Nephron (organoid): Measurements from ENCODE around the gene PABPN1L.
"Not testable (repeated sequence)": the region's sequence is repeated elsewhere in the genome, so short reads cannot be mapped to it uniquely, and the experiment has no call there.

Experiments used
- H3K27ac Mint-ChIP-seq, 3 experiments: 2 replicates each; pipeline ENCODE4 v1.8.0; 2020; ENCODE audit warnings: mixed read lengths in 3 of 3, mild to moderate bottlenecking in 2 of 3, moderate library complexity in 1 of 3
- H3K27me3 Mint-ChIP-seq: 2 replicates; pipeline ENCODE4 v1.8.0; 2021; ENCODE audit warnings: low read depth, mild to moderate bottlenecking, moderate library complexity, mixed read lengths
- H3K36me3 Mint-ChIP-seq: 2 replicates; pipeline ENCODE4 v1.8.0; 2020; ENCODE audit warnings: low read depth, mixed read lengths
- H3K4me1 Mint-ChIP-seq: 2 replicates; pipeline ENCODE4 v1.8.0; 2020; ENCODE audit warnings: mixed read lengths
- H3K4me3 Mint-ChIP-seq, 3 experiments: 2 replicates each; pipeline ENCODE4 v1.8.0; 2020; ENCODE audit warnings: mild to moderate bottlenecking in 3 of 3, mixed read lengths in 3 of 3, moderate library complexity in 2 of 3
- H3K9me3 Mint-ChIP-seq: 2 replicates; pipeline ENCODE4 v1.8.0; 2020; ENCODE audit warnings: mixed read lengths
- CTCF ChIP-seq, 3 experiments: fragments of 200-600 bp; sonication (generic); IDR thresholded peaks; one replicate each; pipeline ENCODE4 v1.5.0; 2021; ENCODE audit warnings: antibody characterized with exemption in 3 of 3; ENCODE audit not compliant: unreplicated experiment in 3 of 3

The PABPN1L gene

GRCh38 chr16:88897696-88898425, 31.4 kb upstream of the PABPN1L start:
- no peak overlapping the region for H3K4me3 Mint-ChIP-seq
- TF ChIP-seq CTCF (IDR thresholded peaks at IDR 0.05; ENCODE audit: unreplicated experiment in 3 of 3) = no peak
- peaks cover 7% of the 10 kb centered on the region for H3K4me1 Mint-ChIP-seq
- no peak overlapping the region for H3K27ac Mint-ChIP-seq
- no peaks in the 10 kb centered on the region for H3K9me3 Mint-ChIP-seq
- H3K27me3 Mint-ChIP-seq = no peaks in the 10 kb centered on the region
- no peaks in the 10 kb centered on the region for H3K36me3 Mint-ChIP-seq

- H3K4me1 Mint-ChIP-seq = peaks cover 15% of the 10 kb centered on the region
- TF ChIP-seq CTCF (IDR thresholded peaks at IDR 0.05; ENCODE audit: unreplicated experiment in 3 of 3) = no peak
- H3K4me3 Mint-ChIP-seq = peak overlapping the region in 2 of 3 experiments; percentile 54 to 76
- no peaks in the 10 kb centered on the region for H3K36me3 Mint-ChIP-seq
- H3K27me3 Mint-ChIP-seq = no peaks in the 10 kb centered on the region
- H3K9me3 Mint-ChIP-seq = no peaks in the 10 kb centered on the region
- no peak overlapping the region for H3K27ac Mint-ChIP-seq
Observed at GRCh38 chr16:88896238-88897070, 30.0 kb upstream of the PABPN1L start.

GRCh38 chr16:88895335-88895734, 28.9 kb upstream of the PABPN1L start:
- Mint-ChIP-seq H3K4me3 (peak overlapping the region in 1 of 3 experiments; percentile 61), H3K4me1 (peaks cover 15% of the 10 kb centered on the region), H3K36me3 (no peaks in the 10 kb centered on the region), H3K27me3 (no peaks in the 10 kb centered on the region), H3K27ac (no peak overlapping the region), H3K9me3 (no peaks in the 10 kb centered on the region)
- no peak for TF ChIP-seq CTCF (IDR thresholded peaks at IDR 0.05; ENCODE audit: unreplicated experiment in 3 of 3)

GRCh38 chr16:88894681-88895300, 28.3 kb upstream of the PABPN1L start:
- H3K27ac Mint-ChIP-seq = no peak overlapping the region
- TF ChIP-seq CTCF (IDR thresholded peaks at IDR 0.05; ENCODE audit: unreplicated experiment in 3 of 3) = no peak
- H3K27me3 Mint-ChIP-seq = no peaks in the 10 kb centered on the region
- H3K9me3 Mint-ChIP-seq = no peaks in the 10 kb centered on the region
- peak overlapping the region in 2 of 3 experiments; percentile 34 to 70 for H3K4me3 Mint-ChIP-seq
- H3K4me1 Mint-ChIP-seq = peaks cover 15% of the 10 kb centered on the region
- no peaks in the 10 kb centered on the region for H3K36me3 Mint-ChIP-seq

GRCh38 chr16:88894266-88894665, 27.8 kb upstream of the PABPN1L start:
- H3K9me3 Mint-ChIP-seq, H3K27ac Mint-ChIP-seq, H3K36me3 Mint-ChIP-seq, H3K27me3 Mint-ChIP-seq: not testable (repeated sequence)
- H3K4me3 Mint-ChIP-seq = peak overlapping the region in 2 of 3 experiments; percentile 34 to 70
- H3K4me1 Mint-ChIP-seq = peaks cover 15% of the 10 kb centered on the region
